ENCODE data around the gene SCN2A. TPM values are rescaled to one million over a fixed set of nuclear protein-coding genes. Genes with fewer than 3 reads are reported as not detected.

The SCN2A gene
- total RNA-seq, 1 donor from 2014 or later, result 0.35 TPM

GRCh38 chr2:165357758-165358157 lies 118.5 kb downstream of the SCN2A start:
- no peaks in the 10 kb centered on the region for H3K4me1 ChIP-seq
- H3K27ac ChIP-seq, result no peak overlapping the region
- intact Hi-C loops (cut with DNase I), result no loop called here
- no peak for DNase-seq
- no peak for TF ChIP-seq CTCF (IDR thresholded peaks at IDR 0.05)
- no peaks in the 10 kb centered on the region for H3K27me3 ChIP-seq (ENCODE audit: low read depth)
- no peaks in the 10 kb centered on the region for H3K9me3 ChIP-seq
- no peak overlapping the region for H3K4me3 ChIP-seq
- H3K36me3 ChIP-seq, result no peaks in the 10 kb centered on the region
- ATAC-seq, result no peak

GRCh38 chr2:165361514-165361913 lies 122.3 kb downstream of the SCN2A start:
- Histone ChIP-seq H3K27ac (no peak overlapping the region), H3K9me3 (no peaks in the 10 kb centered on the region), H3K4me3 (no peak overlapping the region), H3K4me1 (no peaks in the 10 kb centered on the region), H3K27me3 (ENCODE audit: low read depth) (no peaks in the 10 kb centered on the region), H3K36me3 (no peaks in the 10 kb centered on the region)
- TF ChIP-seq CTCF (IDR thresholded peaks at IDR 0.05), result no peak
- ATAC-seq (no peak), DNase-seq (no peak)
- intact Hi-C loops (cut with DNase I), result no loop called here

DNA sequence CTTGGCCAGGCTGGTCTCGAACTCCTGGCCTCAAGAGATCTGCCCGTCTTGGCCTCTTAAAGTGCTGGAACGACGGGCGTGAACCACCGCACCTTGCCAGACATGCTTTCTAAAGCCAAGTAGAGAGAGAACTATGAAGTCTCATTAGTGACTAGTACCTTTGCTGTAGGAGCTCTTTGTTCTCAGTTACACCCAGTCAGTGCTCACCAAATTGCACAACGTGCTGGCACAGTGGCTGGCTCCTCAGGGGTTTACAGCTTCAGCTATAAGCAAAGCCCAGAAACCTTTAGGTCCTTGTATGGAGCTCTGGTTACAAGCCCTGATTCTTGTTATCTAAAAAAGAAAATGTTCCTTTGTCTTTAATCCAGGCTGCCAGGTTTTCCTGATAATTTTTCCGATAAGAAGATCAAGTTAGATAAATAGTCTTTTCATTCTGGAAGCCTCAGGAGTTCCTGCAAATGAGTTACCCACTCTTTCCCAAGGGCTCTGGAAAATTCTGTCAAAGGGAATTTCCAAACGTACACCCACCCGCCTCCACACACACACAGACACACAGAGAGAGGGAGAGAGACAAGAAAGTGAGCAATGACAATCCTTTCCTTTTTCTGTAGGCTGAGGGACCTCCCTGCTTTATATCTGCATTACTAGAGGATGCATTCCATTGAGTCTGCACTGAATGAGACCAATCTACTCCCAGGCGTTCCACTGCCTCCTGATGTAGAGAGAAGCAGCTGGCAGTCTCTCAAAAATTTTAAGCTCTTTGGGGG lies 130.1 kb downstream of the SCN2A start:
- no peaks in the 10 kb centered on the region for H3K9me3 ChIP-seq
- no peaks in the 10 kb centered on the region for H3K4me1 ChIP-seq
- H3K36me3 ChIP-seq, result no peaks in the 10 kb centered on the region
- no peaks in the 10 kb centered on the region for H3K27me3 ChIP-seq (ENCODE audit: low read depth)
- no peak for TF ChIP-seq CTCF (IDR thresholded peaks at IDR 0.05)
- intact Hi-C loops (cut with DNase I), result no loop called here
- no peak overlapping the region for H3K4me3 ChIP-seq
- peak in 1 of 2 donors; percentile 64 for ATAC-seq
- H3K27ac ChIP-seq, result no peak overlapping the region
- DNase-seq, result peak; percentile 43

- Histone ChIP-seq H3K4me3 (no peak overlapping the region), H3K4me1 (no peaks in the 10 kb centered on the region), H3K27me3 (ENCODE audit: low read depth) (no peaks in the 10 kb centered on the region), H3K27ac (no peak overlapping the region), H3K9me3 (no peaks in the 10 kb centered on the region), H3K36me3 (no peaks in the 10 kb centered on the region)
- TF ChIP-seq CTCF (IDR thresholded peaks at IDR 0.05), result no peak
- DNase-seq (no peak), ATAC-seq (no peak)
- intact Hi-C loops (cut with DNase I), result no loop called here
Measured at GRCh38 chr2:165369898-165370296, 130.7 kb downstream of the SCN2A start.

DNA sequence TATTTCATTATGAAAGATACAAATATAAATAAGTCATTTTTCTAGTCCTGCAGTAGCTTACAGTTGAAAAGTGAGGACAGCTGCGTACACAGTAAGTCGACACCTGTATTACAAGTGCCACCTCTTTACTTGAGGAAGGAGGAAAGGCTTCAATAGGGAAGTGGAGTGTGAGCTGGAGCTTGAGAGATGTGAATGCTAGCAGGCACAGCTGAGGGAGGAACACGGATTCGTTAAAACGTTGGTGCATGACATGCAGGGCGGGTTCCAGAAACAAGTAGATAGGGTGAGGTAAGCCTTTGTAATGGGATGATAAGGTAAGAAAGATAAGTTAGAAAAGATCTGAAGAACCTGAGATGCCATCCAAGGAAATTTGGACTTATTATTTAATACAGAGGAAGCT lies 132.1 kb downstream of the SCN2A start:
- DNase-seq (no peak), ATAC-seq (peak; percentile 56 to 69)
- Histone ChIP-seq H3K4me3 (no peak overlapping the region), H3K27me3 (ENCODE audit: low read depth) (no peaks in the 10 kb centered on the region), H3K9me3 (no peaks in the 10 kb centered on the region), H3K4me1 (peaks cover 1% of the 10 kb centered on the region), H3K27ac (no peak overlapping the region), H3K36me3 (no peaks in the 10 kb centered on the region)
- TF ChIP-seq CTCF (IDR thresholded peaks at IDR 0.05), result no peak
- intact Hi-C loops (cut with DNase I), result no loop called here
